Muscle of leg (tissue), 11 donors: ENCODE data around the gene SLC5A9. TPM values are rescaled to one million over a fixed set of nuclear protein-coding genes. Genes with fewer than 3 reads are reported as not detected.
A peak's percentile ranks its signal among the peaks of the same experiment; 100 is the strongest.
"Not testable (repeated sequence)": the region's sequence is repeated elsewhere in the genome, so short reads cannot be mapped to it uniquely, and the experiment has no call there.

ENCODE experiments used
- DNase-seq: peaks from one replicate; pipeline ENCODE4 v3.0.0; 2013
- H3K27ac ChIP-seq: one replicate; pipeline ENCODE4 v1.5.1; 2013; ENCODE audit warnings: mild to moderate bottlenecking, low read length, control low read depth
- H3K27me3 ChIP-seq: one replicate; pipeline ENCODE4 v1.6.1; 2013; ENCODE audit warnings: low read length; ENCODE audit not compliant: control insufficient read depth, insufficient read depth
- H3K36me3 ChIP-seq: one replicate; pipeline ENCODE4 v1.6.1; 2013; ENCODE audit warnings: low read length; ENCODE audit not compliant: control insufficient read depth, insufficient read depth
- H3K4me1 ChIP-seq: one replicate; pipeline ENCODE4 v1.6.1; 2013; ENCODE audit warnings: low read length; ENCODE audit not compliant: control insufficient read depth, insufficient read depth
- H3K4me3 ChIP-seq: one replicate; pipeline ENCODE4 v1.5.1; 2013; ENCODE audit warnings: low read length, control low read depth
- H3K9me3 ChIP-seq: replicated peaks from 2 replicates; pipeline ENCODE4 v1.6.1; 2013; ENCODE audit warnings: low read depth, low read length; ENCODE audit not compliant: control insufficient read depth
- WGBS: methylation state at CpG from one replicate; pipeline ENCODE4 v1.1.5; 2013; ENCODE audit warnings: missing lambda C conversion rate; ENCODE audit not compliant: insufficient coverage; 5-methylcytosine and 5-hydroxymethylcytosine counted together
- polyA plus RNA-seq, 8 donors: library from polyadenylated mRNA; unstranded; fragments of 120-200 nt; gene quantifications; one replicate each; pipeline versions ENCODE4 v1.2.1 to v1.2.3, GENCODE V29; 2013; ENCODE audit warnings: inconsistent platforms in 1 of 8, low replicate concordance in 1 of 8; ENCODE audit not compliant: insufficient read length in 8 of 8, insufficient read depth in 1 of 8
- total RNA-seq: library from RNA; stranded (reverse); fragments of 120-200 nt; gene quantifications from one replicate; pipeline ENCODE4 v1.2.4, GENCODE V29; 2013

Gene SLC5A9
- total and polyA plus RNA-seq, 9 donors = 0.04 to 8.9 (median 0.94) TPM

DNA sequence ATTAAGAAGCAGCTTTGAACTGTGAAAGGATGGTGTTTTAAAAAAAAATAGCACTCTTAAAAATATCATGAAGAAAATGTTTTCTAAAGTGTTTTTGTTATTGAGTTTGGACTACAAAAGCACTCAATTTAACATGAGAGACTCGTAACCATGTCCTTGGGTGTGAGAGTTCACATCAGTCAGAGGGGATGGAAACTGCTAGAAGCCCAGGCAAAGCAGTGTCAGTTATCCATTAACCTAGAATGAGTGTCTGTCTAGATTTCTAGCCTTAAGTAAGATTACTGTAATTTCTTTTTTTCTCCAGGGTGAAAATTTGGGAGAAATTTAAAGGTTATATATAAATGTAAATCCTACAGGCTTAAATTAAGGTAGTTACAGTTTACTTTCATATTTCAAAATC is 31.7 kb downstream of the SLC5A9 start:
- H3K4me3 ChIP-seq = no peak overlapping the region
- no CpG with 5 or more reads among the region's 1 CpG for WGBS

DNA sequence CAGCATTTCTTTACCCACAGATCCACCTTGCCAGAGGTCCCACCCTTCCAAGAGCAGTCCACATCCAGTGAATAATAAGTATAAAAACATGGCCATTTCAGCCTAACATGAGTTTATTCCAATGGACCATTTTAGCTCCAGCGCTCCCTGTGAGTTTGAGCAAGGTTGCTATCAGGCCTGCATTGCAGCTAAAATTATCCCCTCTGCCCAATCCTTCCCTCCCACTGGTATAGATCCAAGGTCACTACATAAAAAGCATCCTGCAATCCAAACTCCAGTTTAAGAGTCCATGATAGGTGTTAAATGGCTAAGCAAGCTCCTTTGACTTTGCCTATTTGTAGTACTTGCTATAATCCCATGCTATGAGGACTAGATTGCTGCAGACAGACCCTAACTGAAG is 35.6 kb downstream of the SLC5A9 start:
- no peaks in the 10 kb centered on the region for H3K4me1 ChIP-seq
- no peaks in the 10 kb centered on the region for H3K9me3 ChIP-seq
- no peaks in the 10 kb centered on the region for H3K27me3 ChIP-seq
- no peak for DNase-seq
- WGBS = 86% methylated on average over 1 of the region's 1 CpG
- H3K27ac ChIP-seq = no peak overlapping the region
- H3K4me3 ChIP-seq = no peak overlapping the region
- no peaks in the 10 kb centered on the region for H3K36me3 ChIP-seq

More for the DNA sequence above, 31.7 kb downstream of the SLC5A9 start:
- Histone ChIP-seq H3K4me1 (no peaks in the 10 kb centered on the region), H3K36me3 (no peaks in the 10 kb centered on the region), H3K27ac (no peak overlapping the region), H3K9me3 (no peaks in the 10 kb centered on the region), H3K27me3 (no peaks in the 10 kb centered on the region)
- no peak for DNase-seq

DNA sequence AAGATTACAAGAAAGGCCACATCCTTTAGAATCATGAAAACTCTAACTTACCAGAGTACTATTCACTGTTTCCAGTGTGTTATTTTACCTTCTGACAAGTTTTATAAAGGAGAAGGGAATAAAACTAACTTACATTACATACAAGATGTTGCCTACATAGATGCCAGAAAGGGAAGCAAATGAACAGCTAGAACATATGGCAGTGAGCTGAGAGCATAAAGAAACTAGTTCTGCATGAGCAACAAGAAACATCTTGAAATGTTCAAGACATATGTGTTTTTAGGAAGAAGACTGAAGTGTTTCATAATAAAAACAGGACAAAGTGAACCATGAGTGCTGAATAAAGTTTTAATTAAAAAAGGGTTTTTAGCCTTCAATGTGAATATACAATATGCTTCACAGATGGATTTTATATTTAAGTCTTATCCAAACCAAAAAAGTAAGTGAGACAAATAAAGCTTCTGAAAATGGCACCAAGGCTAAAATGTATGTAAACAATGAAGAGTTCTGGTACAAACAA is 39.4 kb downstream of the SLC5A9 start:
- Histone ChIP-seq H3K4me3 (no peak overlapping the region), H3K4me1 (no peaks in the 10 kb centered on the region), H3K27me3 (no peaks in the 10 kb centered on the region), H3K9me3 (no peaks in the 10 kb centered on the region), H3K27ac (no peak overlapping the region), H3K36me3 (no peaks in the 10 kb centered on the region)
- peak; percentile 13 for DNase-seq

DNA sequence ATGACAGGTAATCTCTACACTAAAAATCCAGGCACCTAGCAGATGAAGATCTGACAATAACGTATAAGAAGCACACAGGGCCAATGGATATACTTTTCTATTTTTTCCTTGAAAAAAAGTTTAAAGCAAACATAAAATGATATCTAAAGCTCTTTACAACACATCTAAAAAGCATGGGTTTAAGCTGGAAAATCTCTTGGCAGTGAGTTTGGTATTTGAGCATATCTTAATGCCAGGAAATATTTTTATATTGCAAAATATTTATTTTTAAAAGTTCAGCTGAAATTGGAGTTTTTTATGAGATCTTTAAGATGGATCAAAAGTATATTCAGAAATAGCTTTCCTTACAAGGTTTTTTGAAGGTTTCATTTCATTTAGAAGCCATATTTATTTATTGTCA is 40.5 kb downstream of the SLC5A9 start:
- no peak overlapping the region for H3K4me3 ChIP-seq
- no peaks in the 10 kb centered on the region for H3K27me3 ChIP-seq

DNA sequence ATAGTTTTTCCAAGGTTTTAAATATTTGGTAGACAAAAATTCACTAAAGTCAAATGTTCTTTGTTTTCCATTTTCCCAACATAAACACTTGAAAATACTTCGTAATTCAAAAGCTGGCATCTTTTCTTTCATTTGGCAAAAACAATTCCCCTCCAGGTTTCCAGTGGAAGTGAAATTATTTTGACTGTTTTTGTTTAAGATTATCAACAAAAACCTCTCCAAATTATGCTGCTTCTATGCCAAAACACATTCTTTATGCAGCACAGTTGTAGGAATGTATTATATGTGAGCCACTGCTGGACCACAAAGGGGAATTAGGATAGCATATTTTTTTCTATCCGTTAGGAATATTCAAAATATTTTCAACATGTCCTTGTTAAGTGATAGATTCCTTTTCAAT is 44.1 kb downstream of the SLC5A9 start:
- no peak overlapping the region for H3K27ac ChIP-seq
- no CpG with 5 or more reads among the region's 2 CpGs for WGBS
- peak; percentile 55 for DNase-seq

More for the DNA sequence above, 40.5 kb downstream of the SLC5A9 start:
- no CpG with 5 or more reads among the region's 1 CpG for WGBS
- DNase-seq = peak; percentile 28
- H3K4me1 ChIP-seq = no peaks in the 10 kb centered on the region
- H3K9me3 ChIP-seq = peaks cover 2% of the 10 kb centered on the region
- H3K27ac ChIP-seq = no peak overlapping the region
- no peaks in the 10 kb centered on the region for H3K36me3 ChIP-seq

DNA sequence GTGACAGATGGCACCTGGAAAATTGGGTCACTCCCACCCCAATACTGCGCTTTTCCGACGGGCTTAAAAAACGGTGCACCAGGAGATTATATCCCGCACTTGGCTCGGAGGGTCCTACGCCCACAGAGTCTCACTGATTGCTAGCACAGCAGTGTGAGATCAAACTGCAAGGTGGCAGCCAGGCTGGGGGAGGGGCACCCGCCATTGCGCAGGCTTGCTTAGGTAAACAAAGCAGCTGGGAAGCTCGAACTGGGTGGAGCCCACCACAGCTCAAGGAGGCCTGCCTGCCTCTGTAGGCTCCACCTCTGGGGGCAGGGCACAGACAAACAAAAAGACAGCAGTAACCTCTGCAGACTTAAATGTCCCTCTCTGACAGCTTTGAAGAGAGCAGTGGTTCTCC is 54.9 kb downstream of the SLC5A9 start:
- not testable (repeated sequence) for H3K4me1 ChIP-seq, H3K27ac ChIP-seq, H3K4me3 ChIP-seq, H3K27me3 ChIP-seq, H3K9me3 ChIP-seq, H3K36me3 ChIP-seq, DNase-seq
- 95% methylated on average over 4 of the region's 10 CpGs for WGBS

More for the DNA sequence above, 44.1 kb downstream of the SLC5A9 start:
- Histone ChIP-seq H3K4me3 (no peak overlapping the region), H3K27me3 (no peaks in the 10 kb centered on the region), H3K36me3 (no peaks in the 10 kb centered on the region), H3K9me3 (peaks cover 2% of the 10 kb centered on the region), H3K4me1 (no peaks in the 10 kb centered on the region)

DNA sequence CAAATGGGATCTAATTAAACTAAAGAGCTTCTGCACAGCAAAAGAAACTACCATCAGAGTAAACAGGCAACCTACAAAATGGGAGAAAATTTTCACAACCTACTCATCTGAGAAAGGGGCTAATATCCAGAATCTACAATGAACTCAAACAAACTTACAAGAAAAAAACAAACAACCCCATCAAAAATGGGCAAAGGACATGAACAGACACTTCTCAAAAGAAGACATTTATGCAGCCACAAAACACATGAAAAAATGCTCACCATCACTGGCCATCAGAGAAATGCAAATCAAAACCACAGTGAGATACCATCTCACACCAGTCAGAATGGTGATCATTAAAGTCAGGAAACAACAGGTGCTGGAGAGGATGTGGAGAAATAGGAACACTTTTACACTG is 59.8 kb downstream of the SLC5A9 start:
- not testable (repeated sequence) for H3K36me3 ChIP-seq, H3K4me3 ChIP-seq, H3K27ac ChIP-seq, H3K27me3 ChIP-seq, DNase-seq, H3K4me1 ChIP-seq, H3K9me3 ChIP-seq

DNA sequence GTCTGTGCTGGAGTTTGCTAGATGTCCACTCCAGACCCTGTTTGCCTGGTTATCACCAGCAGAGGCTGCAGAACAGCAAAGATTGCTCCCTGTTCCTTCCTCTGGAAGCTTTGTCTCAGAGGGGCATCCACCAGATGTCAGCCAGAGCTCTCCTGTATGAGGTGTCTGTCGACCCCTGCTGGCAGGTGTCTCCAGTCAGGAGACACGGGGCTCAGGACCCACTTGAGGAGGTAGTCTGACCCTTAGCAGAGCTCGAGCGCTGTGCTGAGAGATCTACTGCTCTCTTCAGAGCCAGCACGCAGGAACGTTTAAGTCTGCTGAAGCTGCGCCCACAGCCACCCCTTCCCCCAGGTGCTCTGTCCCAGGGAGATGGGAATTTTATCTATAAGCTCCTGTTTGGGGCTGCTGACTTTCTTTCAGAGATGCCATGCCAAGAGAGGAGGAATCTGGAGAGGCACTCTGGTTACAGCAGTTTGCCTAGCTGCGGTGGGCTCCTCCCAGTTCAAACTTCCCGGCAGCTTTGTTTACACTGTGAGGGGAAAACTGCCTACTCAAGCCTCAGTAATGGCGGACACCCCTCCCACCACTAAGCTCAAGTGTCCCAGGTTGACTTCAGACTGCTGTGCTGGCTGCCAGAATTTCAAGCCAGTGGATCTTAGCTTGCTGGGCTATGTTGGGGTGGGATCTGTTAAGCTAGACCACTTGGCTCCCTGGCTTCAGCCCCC is 62.3 kb downstream of the SLC5A9 start:
- not testable (repeated sequence) for H3K9me3 ChIP-seq, DNase-seq

DNA sequence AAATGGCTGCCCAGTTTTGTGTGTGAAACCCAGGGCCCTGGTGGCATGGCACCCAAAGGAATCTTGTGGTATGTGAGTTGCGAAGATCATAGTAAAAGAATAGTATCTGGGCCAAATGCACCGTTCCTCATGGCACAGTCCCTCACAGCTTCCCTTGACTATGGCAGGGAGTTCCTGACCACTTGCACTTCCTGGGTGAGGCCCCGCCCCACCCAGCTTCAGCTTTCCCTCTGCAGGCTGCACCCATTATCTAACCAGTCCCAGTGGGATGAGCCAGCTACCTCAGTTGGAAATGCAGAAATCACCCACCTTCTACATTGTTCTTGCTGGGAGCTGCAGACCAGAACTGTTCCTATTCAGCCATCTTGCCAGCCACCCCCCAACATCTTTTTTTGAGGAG is 63.0 kb downstream of the SLC5A9 start:
- WGBS = 79% methylated on average over 2 of the region's 3 CpGs
- Histone ChIP-seq H3K4me1 (no peaks in the 10 kb centered on the region), H3K27ac (no peak overlapping the region), H3K27me3 (no peaks in the 10 kb centered on the region), H3K36me3 (no peaks in the 10 kb centered on the region), H3K4me3 (no peak overlapping the region), H3K9me3 (no peaks in the 10 kb centered on the region)
- no peak for DNase-seq

More for the DNA sequence above, 62.3 kb downstream of the SLC5A9 start:
- not testable (repeated sequence) for H3K27ac ChIP-seq, H3K36me3 ChIP-seq, H3K4me3 ChIP-seq, H3K27me3 ChIP-seq, H3K4me1 ChIP-seq
- 72% methylated on average over 3 of the region's 10 CpGs for WGBS

DNA sequence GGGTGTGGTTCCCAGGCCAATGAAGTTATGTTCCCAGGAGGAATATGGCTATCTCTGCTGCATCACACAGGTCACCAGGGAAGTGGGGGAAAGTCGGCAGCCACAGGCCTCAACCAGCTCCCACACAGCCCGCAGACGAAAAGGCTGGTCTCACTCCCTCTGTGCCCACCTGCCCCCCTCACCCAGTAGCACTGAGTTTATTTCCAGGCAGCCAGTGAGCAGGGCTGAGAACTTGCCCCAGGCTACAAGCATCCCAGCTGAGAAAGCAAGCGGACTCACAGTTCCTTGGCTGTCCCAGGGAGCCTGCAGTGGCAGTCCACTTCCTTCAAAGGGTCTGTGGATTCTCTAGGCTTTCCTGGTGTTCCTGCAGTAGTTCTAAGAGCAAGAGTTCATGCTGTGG is 68.9 kb downstream of the SLC5A9 start:
- no peak overlapping the region for H3K4me3 ChIP-seq
- H3K36me3 ChIP-seq = no peaks in the 10 kb centered on the region
- WGBS = 97% methylated on average over 4 of the region's 4 CpGs
- no peak for DNase-seq
- H3K4me1 ChIP-seq = no peaks in the 10 kb centered on the region
- H3K27ac ChIP-seq = no peak overlapping the region
- H3K9me3 ChIP-seq = no peaks in the 10 kb centered on the region
- H3K27me3 ChIP-seq = no peaks in the 10 kb centered on the region

DNA sequence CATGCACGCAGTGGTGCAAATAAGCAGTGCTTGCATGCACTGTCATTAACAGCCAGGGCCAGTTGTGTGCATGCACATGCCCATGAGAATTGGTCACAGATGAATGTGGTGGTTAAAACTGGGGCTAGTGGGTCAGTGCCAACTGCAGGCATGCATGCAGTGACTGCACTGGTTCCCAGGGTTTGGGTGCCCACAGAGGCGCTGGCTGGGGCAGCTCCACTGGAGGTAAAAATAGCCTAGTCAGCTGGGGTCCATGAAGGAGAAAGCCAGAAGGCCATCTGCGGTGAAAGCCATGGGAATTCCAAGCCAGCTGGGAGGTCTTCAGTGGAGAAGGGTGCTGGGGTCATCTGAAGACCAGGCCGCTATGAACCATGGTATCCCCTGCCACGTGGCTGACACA is 70.2 kb downstream of the SLC5A9 start:
- Histone ChIP-seq H3K27me3 (no peaks in the 10 kb centered on the region), H3K4me3 (no peak overlapping the region), H3K27ac (no peak overlapping the region), H3K36me3 (no peaks in the 10 kb centered on the region), H3K9me3 (no peaks in the 10 kb centered on the region), H3K4me1 (no peaks in the 10 kb centered on the region)
- WGBS = 98% methylated on average over 4 of the region's 5 CpGs
- no peak for DNase-seq
